IMR-90 (cell line): Measurements from ENCODE around the gene UCP2. TPM values are rescaled to one million over a fixed set of nuclear protein-coding genes. Genes with fewer than 3 reads are reported as not detected.

ENCODE experiments used
- ATAC-seq: fragments of 200-7000 bp; cut with Tn5 transposase; 2 replicates; pipeline ENCODE4 v1.9.1; 2020; ENCODE audit warnings: low read depth, mild to moderate bottlenecking, moderate library complexity
- BruUV-seq: library from RNA; stranded (reverse); fragments of 400-500 nt; replicated peaks from 2 replicates; lab custom pipeline; 2021; lab: Mats Ljungman, UMichigan
- CTCF ChIA-PET: fragments of 300-600 bp; formaldehyde crosslinking; extraction: SDS; loops from one replicate; lab custom pipeline; 2021; ENCODE audit warnings: antibody characterized with exemption; lab: Yijun Ruan, JAX
- POLR2A ChIA-PET: fragments of 300-600 bp; sonication (Branson Sonifier 250); formaldehyde crosslinking; loops from one replicate; lab custom pipeline; 2022; ENCODE audit warnings: antibody characterized with exemption; ENCODE audit not compliant: unreplicated experiment; lab: Charles Lee
- DNase-seq: peaks from one replicate; pipeline ENCODE4 v3.0.0; 2013
- H2AFZ ChIP-seq: replicated peaks from 2 replicates; pipeline ENCODE3; 2013; ENCODE audit warnings: low read length, mild to moderate bottlenecking; ENCODE audit not compliant: poor library complexity
- H2AK5ac ChIP-seq: 2 replicates; pipeline ENCODE4 v1.6.1; 2013; ENCODE audit warnings: low read depth, low read length, inconsistent platforms
- H2AK9ac ChIP-seq: replicated peaks from 2 replicates; pipeline ENCODE3; 2013; ENCODE audit warnings: mild to moderate bottlenecking, low read depth, low read length, moderate library complexity; ENCODE audit not compliant: poor library complexity
- H2BK120ac ChIP-seq: 2 replicates; pipeline ENCODE4 v1.6.1; 2013; ENCODE audit warnings: low read depth, low read length, inconsistent platforms
- H2BK15ac ChIP-seq: 3 replicates; pipeline ENCODE4 v1.6.1; 2013; ENCODE audit warnings: low read depth, low read length, inconsistent platforms
- H2BK20ac ChIP-seq: 2 replicates; pipeline ENCODE4 v1.6.1; 2013; ENCODE audit warnings: low read depth, mild to moderate bottlenecking, inconsistent platforms, low read length, moderate library complexity
- H2BK5ac ChIP-seq: 2 replicates; pipeline ENCODE4 v1.6.1; 2013; ENCODE audit warnings: mild to moderate bottlenecking, low read depth, low read length, inconsistent platforms; ENCODE audit not compliant: poor library complexity, severe bottlenecking
- H3K14ac ChIP-seq: replicated peaks from 2 replicates; pipeline ENCODE4 v1.6.1; 2013; ENCODE audit warnings: low read depth, low read length, inconsistent platforms
- H3K18ac ChIP-seq: 2 replicates; pipeline ENCODE4 v1.6.1; 2013; ENCODE audit warnings: low read depth, low read length, control low read depth
- H3K23ac ChIP-seq: 2 replicates; pipeline ENCODE4 v1.6.1; 2013; ENCODE audit warnings: low read depth, low read length, inconsistent platforms
- H3K27ac ChIP-seq: 2 replicates; pipeline ENCODE4 v1.5.1; 2013; ENCODE audit warnings: mild to moderate bottlenecking, control low read depth, low read length; ENCODE audit not compliant: insufficient read depth
- H3K27me3 ChIP-seq: 2 replicates; pipeline ENCODE4 v1.6.1; 2013; ENCODE audit warnings: low read length; ENCODE audit not compliant: control insufficient read depth, insufficient read depth
- H3K36me3 ChIP-seq: 2 replicates; pipeline ENCODE4 v1.6.1; 2013; ENCODE audit warnings: low read length, mixed read lengths; ENCODE audit not compliant: control insufficient read depth, insufficient read depth
- H3K4ac ChIP-seq: 2 replicates; pipeline ENCODE4 v1.6.1; 2013; ENCODE audit warnings: low read depth, low read length, inconsistent platforms
- H3K4me1 ChIP-seq: 2 replicates; pipeline ENCODE4 v1.6.1; 2013; ENCODE audit warnings: low read length, mixed read lengths; ENCODE audit not compliant: control insufficient read depth, insufficient read depth
- H3K4me2 ChIP-seq: 2 replicates; pipeline ENCODE4 v1.6.1; 2013; ENCODE audit warnings: low read depth, mild to moderate bottlenecking, control low read depth, low read length, moderate library complexity
- H3K4me3 ChIP-seq: 2 replicates; pipeline ENCODE4 v1.5.1; 2013; ENCODE audit warnings: low read depth, mild to moderate bottlenecking, control low read depth, low read length, moderate library complexity; ENCODE audit not compliant: insufficient read depth
- H3K56ac ChIP-seq: 2 replicates; pipeline ENCODE4 v1.6.1; 2013; ENCODE audit warnings: low read length, inconsistent platforms; ENCODE audit not compliant: insufficient read depth; ENCODE audit errors: extremely low read depth
- H3K79me1 ChIP-seq, 2 experiments: 2 replicates each; pipeline ENCODE4 v1.6.1; 2013; ENCODE audit warnings: low read length in 2 of 2, inconsistent platforms in 1 of 2, low read depth in 1 of 2
- H3K9ac ChIP-seq: 2 replicates; pipeline ENCODE4 v1.6.1; 2013; ENCODE audit warnings: low read depth, low read length, control low read depth
- H3K9me1 ChIP-seq: 2 replicates; pipeline ENCODE4 v1.6.1; 2013; ENCODE audit warnings: low read length, inconsistent platforms; ENCODE audit not compliant: insufficient read depth
- H3K9me3 ChIP-seq: 2 replicates; pipeline ENCODE4 v1.6.1; 2013; ENCODE audit warnings: low read length; ENCODE audit not compliant: control insufficient read depth, insufficient read depth
- H4K20me1 ChIP-seq: 2 replicates; pipeline ENCODE4 v1.6.1; 2013; ENCODE audit warnings: low read length, inconsistent platforms; ENCODE audit not compliant: insufficient read depth
- H4K5ac ChIP-seq: 2 replicates; pipeline ENCODE4 v1.6.1; 2013; ENCODE audit warnings: mild to moderate bottlenecking, low read depth, low read length, control low read depth
- H4K8ac ChIP-seq, 2 experiments: 2 replicates each; pipeline ENCODE4 v1.6.1; 2013; ENCODE audit warnings: low read depth in 2 of 2, low read length in 2 of 2, control low read depth in 1 of 2, inconsistent platforms in 1 of 2
- H4K91ac ChIP-seq: 2 replicates; pipeline ENCODE4 v1.6.1; 2013; ENCODE audit warnings: low read depth, low read length, inconsistent platforms; ENCODE audit not compliant: insufficient read depth
- CEBPB ChIP-seq: IDR thresholded peaks from 2 replicates; pipeline ENCODE4 v1.6.1; 2012; ENCODE audit warnings: low read depth, low read length, improper control_type of control experiment
- CHD1 ChIP-seq: IDR thresholded peaks from 2 replicates; pipeline ENCODE4 v1.6.1; 2012; ENCODE audit warnings: low read depth, low read length, improper control_type of control experiment
- ELK1 ChIP-seq: fragments of 150-350 bp; IDR thresholded peaks from 2 replicates; pipeline ENCODE4 v1.6.1; 2016; ENCODE audit warnings: low read depth, mild to moderate bottlenecking, low read length, moderate library complexity, borderline replicate concordance
- FOS ChIP-seq: fragments of 150-350 bp; IDR thresholded peaks from 2 replicates; pipeline ENCODE4 v1.6.1; 2016; ENCODE audit warnings: low read depth, low read length
- MAZ ChIP-seq: IDR thresholded peaks from 2 replicates; pipeline ENCODE4 v1.6.1; 2012; ENCODE audit warnings: low read depth, mild to moderate bottlenecking, low read length, improper control_type of control experiment, moderate library complexity, borderline replicate concordance
- MXI1 ChIP-seq: IDR thresholded peaks from 2 replicates; pipeline ENCODE4 v1.6.1; 2012; ENCODE audit warnings: low read depth, mild to moderate bottlenecking, low read length, moderate library complexity, borderline replicate concordance
- POLR2A ChIP-seq: IDR thresholded peaks from 2 replicates; pipeline ENCODE4 v1.6.1; 2012; ENCODE audit warnings: mild to moderate bottlenecking, low read depth, low read length
- RAD21 ChIP-seq: IDR thresholded peaks from 2 replicates; pipeline ENCODE4 v1.6.1; 2012; ENCODE audit warnings: low read length, improper control_type of control experiment
- RFX5 ChIP-seq: IDR thresholded peaks from 2 replicates; pipeline ENCODE4 v1.8.0; 2012; ENCODE audit warnings: low read depth, mild to moderate bottlenecking, low read length, moderate library complexity
- WGBS, 2 experiments: methylation state at CpG; one replicate each; pipeline versions ENCODE4 v1.1.5 to v1.1.7; 2013; ENCODE audit warnings: missing lambda C conversion rate in 2 of 2; ENCODE audit not compliant: insufficient read length in 1 of 2; ENCODE audit errors: extremely low coverage in 2 of 2; 5-methylcytosine and 5-hydroxymethylcytosine counted together
- dilution Hi-C: fragments of 300-500 bp; cut with HindIII; formaldehyde crosslinking; loops from one replicate; pipeline ENCODE4 v1.14.3; 2018; ENCODE audit warnings: low sequenced_read_pairs; ENCODE audit not compliant: unreplicated experiment
- in situ Hi-C: fragments of 300-500 bp; cut with MboI; formaldehyde crosslinking; loops from 3 replicates; pipeline ENCODE4 v1.14.3; 2019; ENCODE audit warnings: low sequenced_read_pairs, inconsistent platforms, mixed read lengths
- intact Hi-C: fragments of 100-400 bp; cut with micrococcal nuclease; formaldehyde crosslinking; loops from 2 replicates; pipeline ENCODE4 v1.10.0; 2022
- polyA plus RNA-seq, 3 experiments: library from polyadenylated mRNA; depleted of rRNA; stranded (reverse); fragments of >200 nt; gene quantifications; 2 replicates each; pipeline ENCODE4 v1.2.3, GENCODE V29; 2012; ENCODE audit warnings: low replicate concordance in 1 of 3
- total RNA-seq: library from RNA; depleted of rRNA; stranded (reverse); fragments of >200 nt; gene quantifications from 2 replicates; pipeline ENCODE4 v1.2.3, GENCODE V29; 2012
- TF ChIP-seq, protein P1 (sequence below): conservative IDR thresholded peaks from 2 replicates; pipeline ENCODE4 v1.5.1; 2012; ENCODE audit warnings: mild to moderate bottlenecking, low read depth, low read length, improper control_type of control experiment
- TF ChIP-seq, protein P2 (sequence below): fragments of 150-350 bp; IDR thresholded peaks from 2 replicates; pipeline ENCODE4 v1.6.1; 2017; ENCODE audit warnings: mild to moderate bottlenecking, antibody characterized with exemption, low read length, low read depth

Gene UCP2
- total and polyA plus RNA-seq, 2 of the 4 experiments (the other 2 are of a cell fraction) = 2.0 to 11.9 TPM

DNA sequence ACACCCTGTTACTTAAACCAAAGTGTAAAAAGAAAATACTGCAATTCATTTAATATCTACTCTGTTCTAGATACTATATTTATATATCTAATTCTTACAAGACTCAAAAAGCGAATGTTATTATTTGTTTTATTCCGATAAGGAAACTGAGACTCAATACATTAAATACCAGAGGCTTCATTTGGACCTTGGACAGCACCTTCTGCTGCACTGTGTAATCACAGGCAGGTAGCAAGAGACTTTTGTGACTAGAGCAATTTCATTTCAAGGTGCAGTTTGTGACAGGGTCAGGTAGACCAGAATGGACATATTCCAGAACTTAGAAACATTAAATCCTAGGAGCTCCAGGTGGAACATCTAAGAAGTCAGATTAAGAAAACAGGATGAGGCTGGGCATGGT is 53.3 kb downstream of the UCP2 start:
- H2BK5ac ChIP-seq = no peak overlapping the region
- intact Hi-C loops = no loop called here
- H3K56ac ChIP-seq = no peak overlapping the region
- no peaks in the 10 kb centered on the region for H3K27me3 ChIP-seq
- H2AK5ac ChIP-seq = no peak overlapping the region
- no TSS peak for BruUV-seq
- TF ChIP-seq RFX5 = no peak
- TF ChIP-seq MXI1 = no peak
- TF ChIP-seq RAD21 = no peak
- TF ChIP-seq, protein P1, sequence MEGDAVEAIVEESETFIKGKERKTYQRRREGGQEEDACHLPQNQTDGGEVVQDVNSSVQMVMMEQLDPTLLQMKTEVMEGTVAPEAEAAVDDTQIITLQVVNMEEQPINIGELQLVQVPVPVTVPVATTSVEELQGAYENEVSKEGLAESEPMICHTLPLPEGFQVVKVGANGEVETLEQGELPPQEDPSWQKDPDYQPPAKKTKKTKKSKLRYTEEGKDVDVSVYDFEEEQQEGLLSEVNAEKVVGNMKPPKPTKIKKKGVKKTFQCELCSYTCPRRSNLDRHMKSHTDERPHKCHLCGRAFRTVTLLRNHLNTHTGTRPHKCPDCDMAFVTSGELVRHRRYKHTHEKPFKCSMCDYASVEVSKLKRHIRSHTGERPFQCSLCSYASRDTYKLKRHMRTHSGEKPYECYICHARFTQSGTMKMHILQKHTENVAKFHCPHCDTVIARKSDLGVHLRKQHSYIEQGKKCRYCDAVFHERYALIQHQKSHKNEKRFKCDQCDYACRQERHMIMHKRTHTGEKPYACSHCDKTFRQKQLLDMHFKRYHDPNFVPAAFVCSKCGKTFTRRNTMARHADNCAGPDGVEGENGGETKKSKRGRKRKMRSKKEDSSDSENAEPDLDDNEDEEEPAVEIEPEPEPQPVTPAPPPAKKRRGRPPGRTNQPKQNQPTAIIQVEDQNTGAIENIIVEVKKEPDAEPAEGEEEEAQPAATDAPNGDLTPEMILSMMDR = no peak
- TF ChIP-seq POLR2A = no peak
- TF ChIP-seq, protein P2, sequence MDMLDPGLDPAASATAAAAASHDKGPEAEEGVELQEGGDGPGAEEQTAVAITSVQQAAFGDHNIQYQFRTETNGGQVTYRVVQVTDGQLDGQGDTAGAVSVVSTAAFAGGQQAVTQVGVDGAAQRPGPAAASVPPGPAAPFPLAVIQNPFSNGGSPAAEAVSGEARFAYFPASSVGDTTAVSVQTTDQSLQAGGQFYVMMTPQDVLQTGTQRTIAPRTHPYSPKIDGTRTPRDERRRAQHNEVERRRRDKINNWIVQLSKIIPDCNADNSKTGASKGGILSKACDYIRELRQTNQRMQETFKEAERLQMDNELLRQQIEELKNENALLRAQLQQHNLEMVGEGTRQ = no peak
- no peak for TF ChIP-seq CHD1
- no peak for TF ChIP-seq MAZ
- TF ChIP-seq ELK1 = no peak
- no peak for TF ChIP-seq CEBPB
- no peak for TF ChIP-seq FOS
- WGBS, 2 experiments = no CpG with 5 or more reads among the region's 2 CpGs
- ATAC-seq (no peak), DNase-seq (no peak)
- no peaks in the 10 kb centered on the region for H4K20me1 ChIP-seq
- peaks cover 25% of the 10 kb centered on the region for H3K36me3 ChIP-seq
- in situ Hi-C loops = no loop called here
- no peak overlapping the region for H3K18ac ChIP-seq
- no peak overlapping the region for H4K91ac ChIP-seq
- no peaks in the 10 kb centered on the region for H3K79me1 ChIP-seq
- H4K5ac ChIP-seq = no peak overlapping the region
- no peak overlapping the region for H3K4me3 ChIP-seq
- no peak overlapping the region for H2BK15ac ChIP-seq
- H2BK120ac ChIP-seq = no peak overlapping the region
- no peaks in the 10 kb centered on the region for H3K4me1 ChIP-seq
- H4K8ac ChIP-seq = no peak overlapping the region
- ChIA-PET POLR2A (no interaction called here), CTCF (no interaction called here)
- no peak overlapping the region for H3K4me2 ChIP-seq
- no peak overlapping the region for H3K27ac ChIP-seq
- no peaks in the 10 kb centered on the region for H3K9me1 ChIP-seq
- H2BK20ac ChIP-seq = no peak overlapping the region
- H3K14ac ChIP-seq = no peak overlapping the region
- no peak overlapping the region for H3K4ac ChIP-seq
- no peaks in the 10 kb centered on the region for H3K9me3 ChIP-seq
- H3K9ac ChIP-seq = no peak overlapping the region
- no peak overlapping the region for H2AK9ac ChIP-seq
- H3K23ac ChIP-seq = no peak overlapping the region
- dilution Hi-C loops = no loop called here
- H2AFZ ChIP-seq = no peak overlapping the region
